ENCODE measurements around the gene INTS1.

- TF ChIP-seq EP300 (IDR thresholded peaks at IDR 0.05; ENCODE audit: borderline replicate concordance) (peak; percentile 67; the same call in 1 of the 2 replicates), TAF1 (IDR thresholded peaks at IDR 0.05; ENCODE audit: low read depth) (no peak), CEBPB (IDR thresholded peaks at IDR 0.05) (peak; percentile 49; the same call in 1 of the 2 replicates)
- TF ChIP-seq, protein P1, sequence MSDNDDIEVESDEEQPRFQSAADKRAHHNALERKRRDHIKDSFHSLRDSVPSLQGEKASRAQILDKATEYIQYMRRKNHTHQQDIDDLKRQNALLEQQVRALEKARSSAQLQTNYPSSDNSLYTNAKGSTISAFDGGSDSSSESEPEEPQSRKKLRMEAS (IDR thresholded peaks at IDR 0.05) = peak; percentile 33; the same call in 1 of the 2 replicates
Measured at GRCh38 chr7:1520539-1521234, 16.5 kb upstream of the INTS1 start.
